ENCODE measurements around the gene RYK. TPM values are rescaled to one million over a fixed set of nuclear protein-coding genes. Genes with fewer than 3 reads are reported as not detected.
"Not testable (repeated sequence)": the region's sequence is repeated elsewhere in the genome, so short reads cannot be mapped to it uniquely, and the experiment has no call there.

Gene RYK
- total and polyA plus RNA-seq, 2 experiments from 2014 or later, result 22.8 to 100 TPM

DNA sequence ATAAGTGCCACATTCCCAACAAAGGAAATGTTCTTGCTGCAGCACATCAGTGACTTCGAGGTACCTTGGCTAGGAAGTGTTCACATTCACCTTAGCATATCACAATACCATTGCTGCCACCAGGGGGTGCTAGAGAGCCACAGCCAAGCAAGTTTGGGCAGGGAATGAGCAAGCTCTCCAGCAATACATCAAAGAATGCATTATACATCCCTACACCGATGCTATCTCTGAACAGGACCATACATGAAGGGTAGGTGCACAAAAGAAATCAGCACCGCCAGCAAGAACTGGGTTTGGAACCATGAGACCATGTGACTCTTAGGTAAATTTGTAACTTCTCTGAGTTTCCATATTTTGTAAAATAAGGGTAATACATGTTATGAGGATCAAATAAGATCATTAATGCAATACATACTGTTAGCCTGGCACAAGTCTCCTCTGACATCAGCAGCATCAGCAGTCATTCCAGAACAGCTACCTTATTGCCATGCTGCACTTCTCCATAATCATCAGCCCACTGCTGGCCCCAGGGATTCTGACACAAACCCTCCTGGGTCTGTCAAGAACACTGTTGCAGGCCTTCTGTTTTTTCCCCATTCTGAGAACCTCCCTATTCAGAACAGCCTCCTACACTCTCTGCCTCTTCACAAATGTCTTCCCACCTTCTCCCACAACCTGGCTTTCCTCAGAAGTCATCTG is 37.5 kb downstream of the RYK start:
- no peak overlapping the region for H3K4me3 ChIP-seq
- in situ Hi-C loops (cut with MboI), result loop anchor here (5.0 to 10.0 kb wide), 2 partner anchors 94 to 262 kb away; no protein-coding TSS in a partner anchor
- H3K79me2 ChIP-seq (ENCODE audit: insufficient read depth), result peaks cover 86% of the 10 kb centered on the region
- no peak overlapping the region for H2AFZ ChIP-seq
- no peaks in the 10 kb centered on the region for H3K9me2 ChIP-seq (ENCODE audit: insufficient read depth)
- DNase-seq, result peak; percentile 72
- H3K27ac ChIP-seq, result no peak overlapping the region
- peaks cover 7% of the 10 kb centered on the region; the same call in 1 of the 2 replicates for H3F3A ChIP-seq (ENCODE audit: insufficient read depth)
- no peak overlapping the region for H3K9ac ChIP-seq
- no peaks in the 10 kb centered on the region for H4K20me1 ChIP-seq (ENCODE audit: insufficient read depth)
- 9 to 15% methylated on average over 3 of the region's 3 CpGs for WGBS, 2 experiments (ENCODE audit: low coverage in 1 of 2, low lambda C conversion rate in 2 of 2, missing lambda C conversion rate in 2 of 2)
- peaks cover 22% of the 10 kb centered on the region for H3K36me3 ChIP-seq (ENCODE audit: low read depth)
- H3K4me2 ChIP-seq (ENCODE audit: unreplicated experiment), result no peak overlapping the region
- H3K9me3 ChIP-seq (ENCODE audit: low read depth), result no peaks in the 10 kb centered on the region
- no peak for TF ChIP-seq EZH2 (IDR thresholded peaks at IDR 0.05; ENCODE audit: insufficient read depth, poor library complexity, severe bottlenecking)
- TF ChIP-seq EZH2phosphoT487 (IDR thresholded peaks at IDR 0.05; ENCODE audit: insufficient read depth, low read depth), result no peak
- H3K27me3 ChIP-seq (replicated peaks; ENCODE audit: insufficient read depth), result no peaks in the 10 kb centered on the region
- no peaks in the 10 kb centered on the region for H3K4me1 ChIP-seq (ENCODE audit: insufficient read depth)

DNA sequence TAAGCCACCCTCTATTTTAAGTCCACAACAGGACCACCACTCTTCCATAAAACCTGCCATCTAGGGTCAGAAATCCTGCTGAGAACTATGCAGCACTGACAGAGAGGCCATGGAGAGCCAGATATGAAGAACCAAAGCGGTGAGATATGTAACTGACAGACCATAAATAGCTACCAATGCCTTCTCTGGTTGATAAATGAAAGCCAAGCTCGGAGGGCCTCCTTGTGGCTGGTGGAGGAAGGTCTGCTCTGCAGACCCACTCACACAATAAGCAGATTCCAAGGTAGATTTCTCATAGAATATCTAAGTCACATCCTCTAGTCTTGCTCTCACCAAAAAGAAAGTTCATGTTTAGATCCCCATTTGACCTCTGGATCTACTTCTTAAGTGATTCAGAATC is 38.9 kb downstream of the RYK start:
- no peaks in the 10 kb centered on the region for H4K20me1 ChIP-seq (ENCODE audit: insufficient read depth)
- peaks cover 7% of the 10 kb centered on the region; the same call in 1 of the 2 replicates for H3F3A ChIP-seq (ENCODE audit: insufficient read depth)
- no peaks in the 10 kb centered on the region for H3K27me3 ChIP-seq (replicated peaks; ENCODE audit: insufficient read depth)
- no peaks in the 10 kb centered on the region for H3K9me2 ChIP-seq (ENCODE audit: insufficient read depth)
- H3K27ac ChIP-seq, result no peak overlapping the region
- no peaks in the 10 kb centered on the region for H3K9me3 ChIP-seq (ENCODE audit: low read depth)
- no peak overlapping the region for H3K4me2 ChIP-seq (ENCODE audit: unreplicated experiment)
- WGBS, 2 experiments (ENCODE audit: low coverage in 1 of 2, low lambda C conversion rate in 2 of 2, missing lambda C conversion rate in 2 of 2), result 20 to 36% methylated on average over 2 of the region's 2 CpGs
- DNase-seq, result peak; percentile 71
- no peak overlapping the region for H2AFZ ChIP-seq
- in situ Hi-C loops (cut with MboI), result loop anchor here (5.0 to 10.0 kb wide), 2 partner anchors 96 to 263 kb away; no protein-coding TSS in a partner anchor
- H3K9ac ChIP-seq, result no peak overlapping the region
- no peak overlapping the region for H3K4me3 ChIP-seq
- TF ChIP-seq EZH2 (IDR thresholded peaks at IDR 0.05; ENCODE audit: insufficient read depth, poor library complexity, severe bottlenecking) (no peak), EZH2phosphoT487 (IDR thresholded peaks at IDR 0.05; ENCODE audit: insufficient read depth, low read depth) (no peak)
- no peaks in the 10 kb centered on the region for H3K4me1 ChIP-seq (ENCODE audit: insufficient read depth)
- H3K36me3 ChIP-seq (ENCODE audit: low read depth), result peaks cover 30% of the 10 kb centered on the region
- peaks cover 80% of the 10 kb centered on the region for H3K79me2 ChIP-seq (ENCODE audit: insufficient read depth)

DNA sequence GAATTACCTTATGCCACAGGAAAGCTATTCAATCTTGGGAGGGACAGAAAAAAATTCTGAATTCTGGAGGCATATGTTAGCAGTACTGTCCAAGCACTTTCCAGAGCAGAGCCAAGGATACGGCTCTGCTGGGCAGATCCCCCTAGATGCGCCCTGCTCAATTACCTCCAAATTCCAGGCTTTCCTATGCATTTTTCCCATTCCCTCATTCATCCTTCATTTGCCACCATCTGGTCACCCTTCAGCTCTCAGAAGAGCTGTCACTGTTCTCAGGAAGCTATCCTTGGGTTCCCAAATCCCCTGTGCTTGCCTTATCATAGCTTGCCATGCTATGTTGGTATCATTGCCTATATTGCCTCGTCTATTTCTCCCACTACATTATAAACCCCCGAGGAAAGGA is 45.2 kb downstream of the RYK start:
- Histone ChIP-seq H3K4me1 (ENCODE audit: insufficient read depth) (peaks cover 25% of the 10 kb centered on the region), H3K9me2 (ENCODE audit: insufficient read depth) (no peaks in the 10 kb centered on the region), H3K9ac (no peak overlapping the region), H3K79me2 (ENCODE audit: insufficient read depth) (peaks cover 44% of the 10 kb centered on the region; the same call in 1 of the 2 replicates), H3K27ac (no peak overlapping the region), H4K20me1 (ENCODE audit: insufficient read depth) (peaks cover 2% of the 10 kb centered on the region; the same call in 1 of the 2 replicates), H3K9me3 (ENCODE audit: low read depth) (no peaks in the 10 kb centered on the region), H3F3A (ENCODE audit: insufficient read depth) (peaks cover 27% of the 10 kb centered on the region), H2AFZ (no peak overlapping the region), H3K27me3 (replicated peaks; ENCODE audit: insufficient read depth) (no peaks in the 10 kb centered on the region), H3K4me2 (ENCODE audit: unreplicated experiment) (no peak overlapping the region), H3K4me3 (no peak overlapping the region), H3K36me3 (ENCODE audit: low read depth) (peaks cover 32% of the 10 kb centered on the region)
- in situ Hi-C loops (cut with MboI), result no loop called here
- no peak for DNase-seq
- TF ChIP-seq EZH2 (IDR thresholded peaks at IDR 0.05; ENCODE audit: insufficient read depth, poor library complexity, severe bottlenecking) (no peak), EZH2phosphoT487 (IDR thresholded peaks at IDR 0.05; ENCODE audit: insufficient read depth, low read depth) (no peak)
- 94 to 95% methylated on average over 4 of the region's 4 CpGs for WGBS, 2 experiments (ENCODE audit: low coverage in 1 of 2, low lambda C conversion rate in 2 of 2, missing lambda C conversion rate in 2 of 2)

DNA sequence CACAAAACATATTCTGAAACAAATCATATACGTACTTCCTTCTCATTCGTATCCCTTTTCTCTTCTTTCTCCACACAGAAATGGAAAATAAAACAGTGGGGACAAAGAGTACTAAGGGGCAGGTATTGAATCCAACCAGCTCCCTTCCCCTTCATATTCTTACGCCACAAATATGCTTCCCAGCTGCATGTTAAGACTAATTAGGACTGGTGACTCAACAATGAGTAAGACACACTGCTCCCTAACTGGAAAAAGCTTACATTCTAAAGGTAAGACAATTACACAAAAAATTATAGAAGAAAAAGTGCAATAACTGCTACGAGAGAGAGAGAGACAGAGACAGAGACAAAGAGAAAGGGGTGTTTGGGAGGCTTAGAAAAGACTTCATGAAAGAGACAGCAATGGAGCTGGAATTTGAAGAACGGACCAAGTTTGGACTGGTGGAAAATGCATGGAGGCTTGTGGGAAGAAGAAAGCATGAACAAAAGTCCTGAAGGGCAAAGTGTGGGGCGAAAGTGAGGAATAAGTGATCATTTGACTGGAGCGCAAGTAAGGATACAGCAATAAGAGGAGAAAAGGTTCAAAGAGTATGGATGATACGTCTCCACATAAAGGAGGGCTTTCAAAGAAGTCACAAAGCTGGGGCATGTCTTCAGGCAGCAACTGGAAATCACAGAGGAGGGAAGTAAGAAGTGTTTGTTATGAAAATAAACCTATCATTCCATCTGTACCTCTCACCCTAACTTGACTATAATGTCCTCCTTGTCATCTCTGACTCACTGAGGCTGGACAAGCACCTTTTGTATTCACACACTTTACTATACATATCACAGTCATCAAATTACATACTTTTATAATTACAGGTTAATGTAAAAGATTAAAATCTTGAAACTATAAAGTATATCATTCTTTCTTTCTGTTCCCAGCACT is 49.2 kb downstream of the RYK start:
- Histone ChIP-seq H3K9ac (0 out of 2 replicates have a peak overlapping the region, but pooled peaks have one; percentile 13), H3F3A (ENCODE audit: insufficient read depth) (peaks cover 35% of the 10 kb centered on the region), H2AFZ (no peak overlapping the region), H3K9me3 (ENCODE audit: low read depth) (no peaks in the 10 kb centered on the region), H3K4me3 (0 out of 2 replicates have a peak overlapping the region, but pooled peaks have one; percentile 23), H3K36me3 (ENCODE audit: low read depth) (0 out of 2 replicates have a peak, but pooled peaks cover 2% of the 10 kb centered on the region), H3K4me1 (ENCODE audit: insufficient read depth) (peaks cover 25% of the 10 kb centered on the region), H3K27me3 (replicated peaks; ENCODE audit: insufficient read depth) (no peaks in the 10 kb centered on the region), H4K20me1 (ENCODE audit: insufficient read depth) (peaks cover 2% of the 10 kb centered on the region; the same call in 1 of the 2 replicates), H3K4me2 (ENCODE audit: unreplicated experiment) (peak overlapping the region; percentile 58), H3K79me2 (ENCODE audit: insufficient read depth) (peaks cover 32% of the 10 kb centered on the region), H3K27ac (peak overlapping the region; percentile 66), H3K9me2 (ENCODE audit: insufficient read depth) (no peaks in the 10 kb centered on the region)
- DNase-seq, result peak; percentile 88
- in situ Hi-C loops (cut with MboI), result no loop called here
- 64 to 67% methylated on average over 8 of the region's 8 CpGs for WGBS, 2 experiments (ENCODE audit: low coverage in 1 of 2, low lambda C conversion rate in 2 of 2, missing lambda C conversion rate in 2 of 2)
- no peak for TF ChIP-seq EZH2 (IDR thresholded peaks at IDR 0.05; ENCODE audit: insufficient read depth, poor library complexity, severe bottlenecking)
- TF ChIP-seq EZH2phosphoT487 (IDR thresholded peaks at IDR 0.05; ENCODE audit: insufficient read depth, low read depth), result no peak

DNA sequence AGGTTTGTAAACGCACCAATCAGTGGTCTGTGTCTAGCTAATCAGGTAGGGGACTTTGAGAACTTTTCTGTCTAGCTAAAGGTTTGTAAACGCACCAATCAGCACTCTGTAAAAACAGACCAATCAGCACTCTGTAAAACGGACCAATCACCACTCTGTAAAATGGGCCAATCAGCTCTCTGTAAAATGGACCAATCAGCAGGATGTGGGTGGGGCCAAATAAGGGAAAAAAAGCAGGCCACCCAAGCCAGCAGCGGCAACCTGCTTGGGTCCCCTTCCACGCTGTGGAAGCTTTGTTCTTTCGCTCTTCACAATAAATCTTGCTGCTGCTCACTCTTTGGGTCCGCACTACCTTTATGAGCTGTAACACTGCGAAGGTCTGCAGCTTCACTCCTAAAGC is 50.8 kb downstream of the RYK start:
- H4K20me1 ChIP-seq (ENCODE audit: insufficient read depth), result not testable (repeated sequence)

More for the DNA sequence above, 50.8 kb downstream of the RYK start:
- H3K4me2 ChIP-seq (ENCODE audit: unreplicated experiment); H3K9me3 ChIP-seq (ENCODE audit: low read depth); H2AFZ ChIP-seq; H3K9ac ChIP-seq; H3K4me3 ChIP-seq; DNase-seq; H3K27me3 ChIP-seq (replicated peaks; ENCODE audit: insufficient read depth); H3K36me3 ChIP-seq (ENCODE audit: low read depth); H3K27ac ChIP-seq; H3K9me2 ChIP-seq (ENCODE audit: insufficient read depth): not testable (repeated sequence)
- H3K79me2 ChIP-seq (ENCODE audit: insufficient read depth), result peaks cover 25% of the 10 kb centered on the region
- WGBS, 2 experiments (ENCODE audit: low coverage in 1 of 2, low lambda C conversion rate in 2 of 2, missing lambda C conversion rate in 2 of 2), result 84 to 96% methylated on average over 8 of the region's 8 CpGs
- in situ Hi-C loops (cut with MboI), result loop anchor here (10.0 kb wide), 1 partner anchor 265 kb away; no protein-coding TSS in a partner anchor
- peaks cover 35% of the 10 kb centered on the region for H3F3A ChIP-seq (ENCODE audit: insufficient read depth)
- peaks cover 29% of the 10 kb centered on the region for H3K4me1 ChIP-seq (ENCODE audit: insufficient read depth)

Data from GM23248 (cell line).